Kidney glomerular epithelial cell (primary cell): ENCODE measurements around the gene TBXT.

Experiments
- DNase-seq: peaks from one replicate; lab custom pipeline; 2025; lab: John Stamatoyannopoulos, UW

Gene TBXT

GRCh38 chr6:166112580-166112979 lies 55.1 kb downstream of the TBXT start:
- DNase-seq: no peak

- DNase-seq: no peak
These were observed 58.0 kb downstream of the TBXT start for GRCh38 chr6:166109608-166110007.
